ENCODE data around the gene RELN.

The RELN gene

DNA sequence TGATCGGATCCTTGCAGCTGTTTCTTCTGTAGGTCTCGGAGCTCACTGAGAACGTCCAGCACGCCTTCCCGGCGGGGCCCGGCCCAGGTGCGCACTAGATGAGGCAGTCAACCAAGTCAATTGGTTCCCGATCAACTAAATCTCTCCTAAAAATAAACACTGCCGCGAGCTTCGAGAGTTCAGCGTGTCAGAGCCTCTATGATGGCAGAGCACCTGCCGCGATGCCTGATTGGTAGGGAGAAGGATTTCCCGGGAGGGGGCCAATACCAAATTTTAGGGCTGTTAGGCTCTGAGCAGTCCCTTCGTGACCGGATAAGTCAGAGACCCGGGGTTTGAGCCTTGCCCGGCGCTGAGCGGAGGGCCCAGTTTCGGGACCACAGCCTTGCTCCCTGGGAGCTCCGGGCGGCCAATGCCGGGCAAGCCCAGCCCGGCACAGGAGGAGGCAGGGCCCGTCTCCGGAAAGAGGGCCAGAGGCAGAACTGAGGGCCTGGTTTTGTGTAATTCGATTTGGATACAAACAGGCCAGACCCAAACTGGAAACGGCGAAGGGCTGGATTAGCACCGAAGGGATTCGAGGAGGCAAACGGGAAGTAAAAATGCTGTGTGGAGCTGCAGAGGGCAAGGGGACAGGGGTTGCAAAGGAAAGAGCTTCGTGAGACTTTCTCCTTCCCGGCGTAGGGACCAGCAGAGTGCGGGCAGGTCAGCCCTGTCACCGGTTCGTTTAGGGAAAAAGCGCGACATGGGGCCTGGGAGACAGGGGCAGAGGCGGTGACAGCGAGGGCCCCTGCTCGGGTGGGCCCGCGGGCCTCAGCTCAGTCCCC lies 544.0 kb downstream of the RELN start:
- no peak overlapping the region for H3K4me3 ChIP-seq (ENCODE audit: low read depth, low read length)
- peak; percentile 9 for DNase-seq (ENCODE audit: low read depth)

DNA sequence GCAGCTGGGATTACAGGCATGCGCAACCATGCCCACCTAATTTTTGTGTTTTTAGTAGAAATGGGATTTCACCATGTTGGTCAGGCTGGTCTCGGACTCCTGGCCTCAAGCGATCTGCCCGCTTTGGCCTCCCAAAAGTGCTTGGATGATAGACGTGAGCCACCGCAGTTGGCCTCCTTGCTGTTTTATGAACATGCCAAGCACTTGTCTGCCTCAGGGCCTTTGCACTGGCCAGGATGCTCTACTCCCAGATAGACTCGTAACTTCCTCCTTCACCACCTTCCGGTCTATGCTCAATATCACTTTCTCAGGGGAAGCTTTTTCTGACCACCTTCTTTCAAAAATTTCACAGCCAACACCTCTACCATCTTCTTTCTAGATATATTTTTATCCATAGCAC lies 549.8 kb downstream of the RELN start:
- no peak for DNase-seq (ENCODE audit: low read depth)
- H3K4me3 ChIP-seq (ENCODE audit: low read depth, low read length): no peak overlapping the region
- TF ChIP-seq POLR2A (IDR thresholded peaks at IDR 0.05; ENCODE audit: extremely low read depth, insufficient read length) (no peak), MYC (IDR thresholded peaks at IDR 0.05; ENCODE audit: low read depth, low read length) (no peak)
- TF ChIP-seq, protein P1, sequence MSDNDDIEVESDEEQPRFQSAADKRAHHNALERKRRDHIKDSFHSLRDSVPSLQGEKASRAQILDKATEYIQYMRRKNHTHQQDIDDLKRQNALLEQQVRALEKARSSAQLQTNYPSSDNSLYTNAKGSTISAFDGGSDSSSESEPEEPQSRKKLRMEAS (IDR thresholded peaks at IDR 0.05; ENCODE audit: low read depth, low read length): no peak
- TF ChIP-seq, protein P2, sequence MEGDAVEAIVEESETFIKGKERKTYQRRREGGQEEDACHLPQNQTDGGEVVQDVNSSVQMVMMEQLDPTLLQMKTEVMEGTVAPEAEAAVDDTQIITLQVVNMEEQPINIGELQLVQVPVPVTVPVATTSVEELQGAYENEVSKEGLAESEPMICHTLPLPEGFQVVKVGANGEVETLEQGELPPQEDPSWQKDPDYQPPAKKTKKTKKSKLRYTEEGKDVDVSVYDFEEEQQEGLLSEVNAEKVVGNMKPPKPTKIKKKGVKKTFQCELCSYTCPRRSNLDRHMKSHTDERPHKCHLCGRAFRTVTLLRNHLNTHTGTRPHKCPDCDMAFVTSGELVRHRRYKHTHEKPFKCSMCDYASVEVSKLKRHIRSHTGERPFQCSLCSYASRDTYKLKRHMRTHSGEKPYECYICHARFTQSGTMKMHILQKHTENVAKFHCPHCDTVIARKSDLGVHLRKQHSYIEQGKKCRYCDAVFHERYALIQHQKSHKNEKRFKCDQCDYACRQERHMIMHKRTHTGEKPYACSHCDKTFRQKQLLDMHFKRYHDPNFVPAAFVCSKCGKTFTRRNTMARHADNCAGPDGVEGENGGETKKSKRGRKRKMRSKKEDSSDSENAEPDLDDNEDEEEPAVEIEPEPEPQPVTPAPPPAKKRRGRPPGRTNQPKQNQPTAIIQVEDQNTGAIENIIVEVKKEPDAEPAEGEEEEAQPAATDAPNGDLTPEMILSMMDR (IDR thresholded peaks at IDR 0.05; ENCODE audit: low read depth, low read length): no peak

More for the DNA sequence above, 544.0 kb downstream of the RELN start:
- TF ChIP-seq, protein P2 (IDR thresholded peaks at IDR 0.05; ENCODE audit: low read depth, low read length): no peak
- no peak for TF ChIP-seq POLR2A (IDR thresholded peaks at IDR 0.05; ENCODE audit: extremely low read depth, insufficient read length)
- TF ChIP-seq, protein P1 (IDR thresholded peaks at IDR 0.05; ENCODE audit: low read depth, low read length): no peak
- no peak for TF ChIP-seq MYC (IDR thresholded peaks at IDR 0.05; ENCODE audit: low read depth, low read length)

DNA sequence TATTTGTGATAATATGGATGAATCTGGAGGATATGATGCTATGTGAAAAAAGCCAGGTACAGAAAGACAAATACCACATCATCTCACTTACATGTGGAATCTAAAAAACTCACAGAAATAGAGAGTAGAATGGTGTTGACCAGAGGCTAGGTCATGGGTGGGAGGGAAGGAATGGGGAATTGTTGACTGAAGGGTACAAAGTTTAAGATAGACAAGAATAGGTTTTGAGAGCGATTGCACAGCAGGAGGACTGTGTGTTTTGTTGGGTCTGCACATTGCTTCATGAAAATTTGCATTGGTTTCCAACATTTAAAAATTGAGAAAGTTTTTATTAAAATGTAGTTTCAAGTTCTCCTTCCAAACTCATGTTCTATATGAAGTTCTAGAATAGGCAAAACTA lies 551.8 kb downstream of the RELN start:
- H3K4me3 ChIP-seq (ENCODE audit: low read depth, low read length): no peak overlapping the region
- DNase-seq (ENCODE audit: low read depth): no peak
- TF ChIP-seq, protein P2 (IDR thresholded peaks at IDR 0.05; ENCODE audit: low read depth, low read length): no peak
- no peak for TF ChIP-seq MYC (IDR thresholded peaks at IDR 0.05; ENCODE audit: low read depth, low read length)
- TF ChIP-seq, protein P1 (IDR thresholded peaks at IDR 0.05; ENCODE audit: low read depth, low read length): no peak
- TF ChIP-seq POLR2A (IDR thresholded peaks at IDR 0.05; ENCODE audit: extremely low read depth, insufficient read length): no peak

DNA sequence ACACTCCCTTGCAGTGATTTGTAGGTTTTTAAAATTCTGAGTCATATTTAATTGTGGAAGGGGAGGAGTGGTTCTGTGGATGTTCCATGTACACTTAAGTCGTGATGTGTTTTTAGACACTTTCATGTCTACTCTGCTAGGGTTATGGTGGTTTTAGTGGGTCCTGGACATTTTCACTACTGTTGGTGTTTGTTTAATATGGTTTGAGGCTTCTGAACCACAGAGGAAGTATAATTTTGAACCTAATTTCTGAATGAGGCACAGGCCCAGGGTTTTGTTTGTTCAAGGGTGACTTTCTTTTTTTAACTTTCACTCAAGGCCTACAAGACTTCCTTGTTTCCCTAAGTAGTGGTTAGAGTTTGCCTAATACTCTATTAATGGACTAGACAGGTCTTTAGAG lies 556.7 kb downstream of the RELN start:
- H3K4me3 ChIP-seq (ENCODE audit: low read depth, low read length): no peak overlapping the region
- DNase-seq (ENCODE audit: low read depth): no peak
- TF ChIP-seq, protein P1 (IDR thresholded peaks at IDR 0.05; ENCODE audit: low read depth, low read length): no peak
- no peak for TF ChIP-seq MYC (IDR thresholded peaks at IDR 0.05; ENCODE audit: low read depth, low read length)
- TF ChIP-seq, protein P2 (IDR thresholded peaks at IDR 0.05; ENCODE audit: low read depth, low read length): no peak
- no peak for TF ChIP-seq POLR2A (IDR thresholded peaks at IDR 0.05; ENCODE audit: extremely low read depth, insufficient read length)

DNA sequence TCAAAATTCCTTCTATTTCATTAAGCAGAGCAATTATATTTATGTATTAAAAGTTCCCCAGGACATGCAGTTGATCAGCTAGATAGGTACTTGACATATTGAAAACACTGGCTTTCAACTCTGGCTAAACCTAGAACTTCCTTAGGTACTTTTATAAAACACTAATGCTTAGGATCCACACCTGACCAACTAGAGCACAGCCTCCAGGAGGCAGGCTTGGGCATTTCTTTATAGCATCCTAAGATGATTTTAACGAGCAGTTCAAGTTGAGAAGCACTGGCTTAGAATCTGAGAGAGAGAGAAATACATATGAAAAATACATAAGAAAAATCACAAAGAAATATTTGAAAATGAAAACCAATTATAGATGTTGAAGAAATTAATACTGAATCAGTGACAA lies 564.3 kb downstream of the RELN start:
- no peak for DNase-seq (ENCODE audit: low read depth)
- TF ChIP-seq POLR2A (IDR thresholded peaks at IDR 0.05; ENCODE audit: extremely low read depth, insufficient read length) (no peak), MYC (IDR thresholded peaks at IDR 0.05; ENCODE audit: low read depth, low read length) (no peak)
- TF ChIP-seq, protein P2 (IDR thresholded peaks at IDR 0.05; ENCODE audit: low read depth, low read length): no peak
- TF ChIP-seq, protein P1 (IDR thresholded peaks at IDR 0.05; ENCODE audit: low read depth, low read length): no peak
- no peak overlapping the region for H3K4me3 ChIP-seq (ENCODE audit: low read depth, low read length)
